Loucy (cell line): ENCODE data around the gene SUPT5H.

Source experiments
- H2AFZ ChIP-seq: fragments of 200-600 bp; sonication (generic); 2 replicates; pipeline ENCODE4 v1.6.0; 2016; ENCODE audit warnings: antibody characterized with exemption, mild to moderate bottlenecking, low read length, moderate library complexity
- H3F3A ChIP-seq: fragments of 200-600 bp; 2 replicates; pipeline ENCODE4 v1.6.0; 2016; ENCODE audit warnings: antibody characterized with exemption, low read depth, mild to moderate bottlenecking
- H3K27me3 ChIP-seq: fragments of 200-600 bp; sonication (generic); 2 replicates; pipeline ENCODE4 v1.6.1; 2014; ENCODE audit warnings: low read length, mild to moderate bottlenecking; ENCODE audit not compliant: insufficient read depth, poor library complexity, severe bottlenecking
- H3K36me3 ChIP-seq: fragments of 200-600 bp; sonication (generic); 2 replicates; pipeline ENCODE4 v1.6.1; 2016; ENCODE audit warnings: low read length; ENCODE audit not compliant: insufficient read depth
- H3K4me1 ChIP-seq: fragments of 200-600 bp; sonication (generic); 2 replicates; pipeline ENCODE4 v1.5.1; 2014; ENCODE audit warnings: low read length, mild to moderate bottlenecking; ENCODE audit not compliant: insufficient read depth, poor library complexity, severe bottlenecking
- H3K4me2 ChIP-seq: fragments of 200-600 bp; sonication (generic); 2 replicates; pipeline ENCODE4 v1.6.0; 2014; ENCODE audit warnings: antibody characterized with exemption, low read length, low read depth, mild to moderate bottlenecking; ENCODE audit not compliant: poor library complexity, severe bottlenecking
- H3K4me3 ChIP-seq: fragments of 200-600 bp; sonication (generic); 2 replicates; pipeline ENCODE4 v1.5.1; 2014; ENCODE audit warnings: low read length, mild to moderate bottlenecking, mixed read lengths; ENCODE audit not compliant: poor library complexity, severe bottlenecking
- H3K79me2 ChIP-seq: fragments of 200-600 bp; sonication (generic); 2 replicates; pipeline ENCODE4 v1.6.1; 2014; ENCODE audit warnings: low read length; ENCODE audit not compliant: insufficient read depth
- H3K9ac ChIP-seq: fragments of 200-600 bp; sonication (generic); 2 replicates; pipeline ENCODE4 v1.6.0; 2014; ENCODE audit warnings: mild to moderate bottlenecking, low read depth, low read length, moderate library complexity; ENCODE audit not compliant: poor library complexity, severe bottlenecking
- H3K9me2 ChIP-seq: fragments of 200-600 bp; sonication (generic); replicated peaks from 2 replicates; pipeline ENCODE4 v1.6.1; 2016; ENCODE audit warnings: low read depth, low read length, mixed read lengths
- H3K9me3 ChIP-seq: fragments of 200-600 bp; sonication (generic); 2 replicates; pipeline ENCODE4 v1.6.1; 2014; ENCODE audit warnings: mild to moderate bottlenecking, antibody characterized with exemption, low read length, low read depth; ENCODE audit not compliant: insufficient read depth
- H4K20me1 ChIP-seq: fragments of 200-600 bp; sonication (generic); 2 replicates; pipeline ENCODE4 v1.6.0; 2014; ENCODE audit warnings: antibody characterized with exemption, low read length, mild to moderate bottlenecking; ENCODE audit not compliant: insufficient read depth, poor library complexity, severe bottlenecking
- EZH2phosphoT487 ChIP-seq: fragments of 200-600 bp; IDR thresholded peaks from 2 replicates; pipeline ENCODE4 v1.6.1; 2018; ENCODE audit warnings: antibody characterized with exemption, mild to moderate bottlenecking, moderate library complexity, borderline replicate concordance
- TF ChIP-seq, protein P1 (sequence below): fragments of 200-600 bp; sonication (generic); conservative IDR thresholded peaks from 2 replicates; pipeline ENCODE4 v1.5.1; 2014; ENCODE audit warnings: mild to moderate bottlenecking, antibody characterized with exemption, low read length

SUPT5H gene

GRCh38 chr19:39465956-39466747 is 20.8 kb downstream of the SUPT5H start:
- no peak overlapping the region for H2AFZ ChIP-seq
- no peaks in the 10 kb centered on the region for H3F3A ChIP-seq
- no peaks in the 10 kb centered on the region for H3K27me3 ChIP-seq
- H3K4me1 ChIP-seq: no peaks in the 10 kb centered on the region
- no peak for TF ChIP-seq EZH2phosphoT487
- TF ChIP-seq, protein P1, sequence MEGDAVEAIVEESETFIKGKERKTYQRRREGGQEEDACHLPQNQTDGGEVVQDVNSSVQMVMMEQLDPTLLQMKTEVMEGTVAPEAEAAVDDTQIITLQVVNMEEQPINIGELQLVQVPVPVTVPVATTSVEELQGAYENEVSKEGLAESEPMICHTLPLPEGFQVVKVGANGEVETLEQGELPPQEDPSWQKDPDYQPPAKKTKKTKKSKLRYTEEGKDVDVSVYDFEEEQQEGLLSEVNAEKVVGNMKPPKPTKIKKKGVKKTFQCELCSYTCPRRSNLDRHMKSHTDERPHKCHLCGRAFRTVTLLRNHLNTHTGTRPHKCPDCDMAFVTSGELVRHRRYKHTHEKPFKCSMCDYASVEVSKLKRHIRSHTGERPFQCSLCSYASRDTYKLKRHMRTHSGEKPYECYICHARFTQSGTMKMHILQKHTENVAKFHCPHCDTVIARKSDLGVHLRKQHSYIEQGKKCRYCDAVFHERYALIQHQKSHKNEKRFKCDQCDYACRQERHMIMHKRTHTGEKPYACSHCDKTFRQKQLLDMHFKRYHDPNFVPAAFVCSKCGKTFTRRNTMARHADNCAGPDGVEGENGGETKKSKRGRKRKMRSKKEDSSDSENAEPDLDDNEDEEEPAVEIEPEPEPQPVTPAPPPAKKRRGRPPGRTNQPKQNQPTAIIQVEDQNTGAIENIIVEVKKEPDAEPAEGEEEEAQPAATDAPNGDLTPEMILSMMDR: no peak
- H4K20me1 ChIP-seq: no peaks in the 10 kb centered on the region
- no peak overlapping the region for H3K9ac ChIP-seq
- H3K4me3 ChIP-seq: no peak overlapping the region
- peaks cover 76% of the 10 kb centered on the region for H3K36me3 ChIP-seq
- H3K9me2 ChIP-seq: no peaks in the 10 kb centered on the region
- no peak overlapping the region for H3K4me2 ChIP-seq
- no peaks in the 10 kb centered on the region for H3K79me2 ChIP-seq
- H3K9me3 ChIP-seq: no peaks in the 10 kb centered on the region

- peaks cover 91% of the 10 kb centered on the region for H3K36me3 ChIP-seq
Observed at GRCh38 chr19:39467941-39468340, 22.6 kb downstream of the SUPT5H start.

GRCh38 chr19:39469036-39469435 is 23.7 kb downstream of the SUPT5H start:
- Histone ChIP-seq H3K9me2 (no peaks in the 10 kb centered on the region), H3K36me3 (peaks cover 95% of the 10 kb centered on the region), H4K20me1 (no peaks in the 10 kb centered on the region), H3K79me2 (no peaks in the 10 kb centered on the region), H3K9ac (no peak overlapping the region), H3K4me2 (no peak overlapping the region), H3K27me3 (no peaks in the 10 kb centered on the region), H2AFZ (no peak overlapping the region), H3K4me1 (no peaks in the 10 kb centered on the region), H3K4me3 (no peak overlapping the region), H3F3A (no peaks in the 10 kb centered on the region), H3K9me3 (no peaks in the 10 kb centered on the region)
- TF ChIP-seq EZH2phosphoT487: no peak
- TF ChIP-seq, protein P1: no peak

More at GRCh38 chr19:39467941-39468340, 22.6 kb downstream of the SUPT5H start:
- Histone ChIP-seq H4K20me1 (no peaks in the 10 kb centered on the region), H3K9me3 (no peaks in the 10 kb centered on the region), H3K79me2 (no peaks in the 10 kb centered on the region), H2AFZ (no peak overlapping the region), H3K27me3 (no peaks in the 10 kb centered on the region), H3K4me2 (no peak overlapping the region), H3F3A (no peaks in the 10 kb centered on the region), H3K9me2 (no peaks in the 10 kb centered on the region), H3K9ac (no peak overlapping the region), H3K4me1 (no peaks in the 10 kb centered on the region), H3K4me3 (no peak overlapping the region)
- TF ChIP-seq, protein P1: no peak
- TF ChIP-seq EZH2phosphoT487: no peak
